GM23338 (cell line): ENCODE measurements around the gene ACSL3. TPM values are rescaled to one million over a fixed set of nuclear protein-coding genes. Genes with fewer than 3 reads are reported as not detected.

Experiments used
- ATAC-seq: fragments of 200-7000 bp; cut with Tn5 transposase; 3 replicates; pipeline ENCODE4 v1.9.1; 2020
- DNase-seq: peaks from one replicate; pipeline ENCODE4 v3.0.0-alpha.2; 2015; ENCODE audit warnings: low spot score
- H2AFZ ChIP-seq: fragments of 200-600 bp; sonication (generic); 2 replicates; pipeline ENCODE4 v1.8.0; 2016; ENCODE audit warnings: antibody characterized with exemption, mild to moderate bottlenecking, moderate library complexity
- H3F3A ChIP-seq: fragments of 200-600 bp; sonication (generic); replicated peaks from 2 replicates; pipeline ENCODE4 v1.8.0; 2017; ENCODE audit warnings: antibody characterized with exemption, mixed run types, low read depth
- H3K27ac ChIP-seq: fragments of 200-600 bp; sonication (generic); 2 replicates; pipeline ENCODE4 v1.6.1; 2016; ENCODE audit warnings: low read depth
- H3K27me3 ChIP-seq: fragments of 200-600 bp; sonication (generic); 2 replicates; pipeline ENCODE4 v1.8.0; 2016; ENCODE audit warnings: mild to moderate bottlenecking, mixed run types, moderate library complexity; ENCODE audit not compliant: insufficient read depth
- H3K36me3 ChIP-seq: fragments of 200-600 bp; sonication (generic); 2 replicates; pipeline ENCODE4 v1.8.0; 2016; ENCODE audit warnings: mild to moderate bottlenecking; ENCODE audit not compliant: insufficient read depth
- H3K4me1 ChIP-seq: fragments of 200-600 bp; sonication (generic); 2 replicates; pipeline ENCODE4 v1.8.0; 2016; ENCODE audit warnings: mild to moderate bottlenecking, moderate library complexity; ENCODE audit not compliant: insufficient read depth
- H3K4me2 ChIP-seq: fragments of 200-600 bp; sonication (generic); 2 replicates; pipeline ENCODE4 v1.7.1; 2017; ENCODE audit warnings: mixed run types
- H3K4me3 ChIP-seq: fragments of 200-600 bp; sonication (generic); 2 replicates; pipeline ENCODE4 v1.6.1; 2016; ENCODE audit warnings: mixed run types
- H3K79me2 ChIP-seq: fragments of 200-600 bp; sonication (generic); replicated peaks from 2 replicates; pipeline ENCODE4 v1.8.0; 2017; ENCODE audit warnings: mild to moderate bottlenecking; ENCODE audit not compliant: insufficient read depth
- H3K9me2 ChIP-seq: fragments of 200-600 bp; sonication (generic); 2 replicates; pipeline ENCODE4 v1.8.0; 2017; ENCODE audit not compliant: insufficient read depth
- H4K20me1 ChIP-seq: fragments of 200-600 bp; sonication (generic); replicated peaks from 2 replicates; pipeline ENCODE4 v1.8.0; 2017; ENCODE audit warnings: mild to moderate bottlenecking; ENCODE audit not compliant: insufficient read depth
- H3K27ac Mint-ChIP-seq: 2 replicates; pipeline ENCODE4 v1.8.0; 2020; ENCODE audit warnings: inconsistent platforms, mild to moderate bottlenecking, moderate library complexity, mixed read lengths
- H3K27me3 Mint-ChIP-seq: 3 replicates; pipeline ENCODE4 v1.8.0; 2022; ENCODE audit warnings: low read depth, mild to moderate bottlenecking, moderate library complexity, mixed read lengths, inconsistent platforms; ENCODE audit not compliant: insufficient read depth, poor library complexity
- H3K36me3 Mint-ChIP-seq: 3 replicates; pipeline ENCODE4 v1.8.0; 2021; ENCODE audit warnings: low read depth, mild to moderate bottlenecking, inconsistent platforms, moderate library complexity, mixed read lengths
- H3K4me1 Mint-ChIP-seq: 3 replicates; pipeline ENCODE4 v1.8.0; 2020; ENCODE audit warnings: mild to moderate bottlenecking, inconsistent platforms, mixed read lengths
- H3K4me3 Mint-ChIP-seq: 3 replicates; pipeline ENCODE4 v1.8.0; 2021; ENCODE audit warnings: moderate library complexity, mild to moderate bottlenecking, inconsistent platforms, mixed read lengths
- H3K9me3 Mint-ChIP-seq: 3 replicates; pipeline ENCODE4 v1.8.0; 2020; ENCODE audit warnings: moderate library complexity, mild to moderate bottlenecking, inconsistent platforms, mixed read lengths
- CREB1 ChIP-seq: fragments of 250-450 bp; sonication (Bioruptor Pico); IDR thresholded peaks from 2 replicates; pipeline ENCODE4 v1.5.0; 2020; ENCODE audit warnings: low read depth, mild to moderate bottlenecking, moderate library complexity
- CTCF ChIP-seq, 2 experiments: fragments of 200-600 bp in 1 of 2; sonication (generic) in 1 of 2; conservative IDR thresholded peaks; 2 replicates each; pipeline versions ENCODE4 v1.5.1 to v1.6.1; 2016 to 2017; ENCODE audit warnings: antibody characterized with exemption in 2 of 2, low read depth in 2 of 2, mild to moderate bottlenecking in 2 of 2, moderate library complexity in 1 of 2
- ETS1 ChIP-seq: IDR thresholded peaks from 2 replicates; pipeline ENCODE4 v1.6.1; 2016; ENCODE audit warnings: antibody characterized with exemption
- EZH2 ChIP-seq: fragments of 200-600 bp; sonication (generic); IDR thresholded peaks from one replicate; pipeline ENCODE4 v1.8.0; 2017; ENCODE audit warnings: antibody characterized with exemption, mild to moderate bottlenecking, low read depth; ENCODE audit not compliant: unreplicated experiment
- EZH2phosphoT487 ChIP-seq: fragments of 200-600 bp; sonication (generic); IDR thresholded peaks from one replicate; pipeline ENCODE4 v1.8.1; 2018; ENCODE audit warnings: antibody characterized with exemption; ENCODE audit not compliant: unreplicated experiment
- NANOG ChIP-seq: IDR thresholded peaks from 2 replicates; pipeline ENCODE4 v1.6.1; 2016; ENCODE audit warnings: antibody characterized with exemption, borderline replicate concordance
- POLR2AphosphoS5 ChIP-seq: IDR thresholded peaks from 2 replicates; pipeline ENCODE4 v1.6.1; 2016; ENCODE audit warnings: antibody characterized with exemption, low read depth
- REST ChIP-seq: IDR thresholded peaks from one replicate; pipeline ENCODE4 v1.6.1; 2018; ENCODE audit warnings: antibody characterized with exemption; ENCODE audit not compliant: unreplicated experiment
- STAT1 ChIP-seq: IDR thresholded peaks from one replicate; pipeline ENCODE4 v1.6.1; 2016; ENCODE audit warnings: antibody characterized with exemption; ENCODE audit not compliant: unreplicated experiment
- ZNF114 ChIP-seq: fragments of 250-450 bp; sonication (Bioruptor Pico); IDR thresholded peaks from 2 replicates; pipeline ENCODE4 v1.5.0; 2020; ENCODE audit warnings: mild to moderate bottlenecking, moderate library complexity
- polyA plus RNA-seq: library from polyadenylated mRNA; unstranded; fragments of >200 nt; fragmentation: Nextera tagmentation; extraction: Ambion mirVana; gene quantifications from 2 replicates; pipeline ENCODE4 v1.2.1, GENCODE V29; 2016
- total RNA-seq: library from RNA; depleted of rRNA; stranded (reverse); fragments of >200 nt; shearing (Covaris generic); gene quantifications from 2 replicates; pipeline ENCODE4 v1.2.3, GENCODE V29; 2014

Gene ACSL3
- total and polyA plus RNA-seq, 2 experiments from 2014 or later = 55.3 to 130 TPM

DNA sequence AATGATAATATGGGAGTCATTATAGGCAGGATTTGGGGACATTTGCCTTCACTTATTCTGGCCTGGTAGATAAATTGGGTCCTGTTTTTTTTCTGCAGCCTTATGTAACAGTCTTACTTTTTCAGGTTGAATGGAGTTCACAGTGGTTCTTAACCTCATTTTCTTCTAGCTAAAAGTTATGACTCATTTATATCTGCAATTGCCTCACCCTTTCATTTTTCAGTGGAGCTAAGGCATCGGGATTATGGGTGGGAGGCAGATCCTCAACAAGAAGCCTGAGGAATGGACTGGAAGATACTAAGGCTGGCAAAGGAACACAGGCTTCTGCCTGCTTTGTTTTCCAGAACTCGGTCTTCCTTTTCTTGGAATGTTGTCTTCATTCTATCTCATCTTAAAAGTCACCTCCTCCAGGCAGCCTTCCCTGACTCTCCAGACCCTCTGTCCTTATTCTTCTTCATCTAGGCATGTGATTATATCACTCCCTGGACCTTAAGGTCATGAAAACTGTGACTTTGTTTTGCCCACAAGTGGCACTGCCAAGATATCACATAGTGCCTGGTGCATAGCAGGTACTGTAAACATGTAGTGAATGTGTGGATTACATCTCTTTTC is 41.0 kb upstream of the ACSL3 start (continued):
- TF ChIP-seq ETS1 (no peak), NANOG (no peak), EZH2 (no peak), CTCF (conservative IDR thresholded peaks at IDR 0.05; ENCODE audit: low read depth in 2 of 2) (no peak), POLR2AphosphoS5 (no peak), REST (no peak)

GRCh38 chr2:222823183-222823930 is 37.5 kb upstream of the ACSL3 start:
- H3K4me3 Mint-ChIP-seq = no peak overlapping the region
- Histone ChIP-seq H3F3A (no peaks in the 10 kb centered on the region), H3K27me3 (no peaks in the 10 kb centered on the region), H3K4me3 (no peak overlapping the region), H3K36me3 (no peaks in the 10 kb centered on the region), H3K79me2 (no peaks in the 10 kb centered on the region), H3K4me2 (no peak overlapping the region), H3K9me2 (0 out of 2 replicates have a peak, but pooled peaks cover 4% of the 10 kb centered on the region), H4K20me1 (no peaks in the 10 kb centered on the region), H3K4me1 (no peaks in the 10 kb centered on the region), H3K27ac (no peak overlapping the region), H2AFZ (no peak overlapping the region)
- no peaks in the 10 kb centered on the region for H3K4me1 Mint-ChIP-seq
- no peak overlapping the region for H3K27ac Mint-ChIP-seq
- no peak for TF ChIP-seq EZH2phosphoT487
- no peak for TF ChIP-seq EZH2
- no peak for TF ChIP-seq ZNF114 (CRISPR knock-in tag)
- TF ChIP-seq CREB1 (CRISPR knock-in tag) = no peak
- TF ChIP-seq CTCF (conservative IDR thresholded peaks at IDR 0.05; ENCODE audit: low read depth in 2 of 2) = no peak
- no peak for TF ChIP-seq STAT1
- H3K36me3 Mint-ChIP-seq = no peaks in the 10 kb centered on the region
- no peaks in the 10 kb centered on the region for H3K9me3 Mint-ChIP-seq
- peaks cover 2% of the 10 kb centered on the region for H3K27me3 Mint-ChIP-seq
- no peak for ATAC-seq
- no peak for DNase-seq
